ENCODE measurements around the gene TATDN2.

TATDN2 gene

DNA sequence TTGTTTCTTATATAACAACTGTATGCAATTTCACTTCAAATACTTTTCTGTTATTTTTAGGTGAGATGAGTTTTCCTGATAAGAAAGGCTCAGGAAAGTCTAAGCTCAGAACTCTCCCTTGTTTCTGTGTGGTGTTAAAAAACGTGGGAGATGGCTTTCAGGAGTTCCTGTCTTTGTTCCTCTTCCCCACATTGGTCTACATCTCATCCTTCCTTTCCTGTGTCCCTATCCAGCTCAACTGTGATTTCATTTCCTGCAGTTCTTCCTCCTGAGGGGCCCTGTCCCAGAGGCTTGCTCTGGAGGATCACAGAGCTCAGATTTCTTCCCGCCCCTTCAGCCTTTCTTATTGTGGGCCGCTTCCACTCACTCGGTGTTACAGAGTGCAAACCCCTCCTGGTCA lies 61.5 kb downstream of the TATDN2 start:
- H3K27ac ChIP-seq, result peak overlapping the region; percentile 25
- POLR2A ChIA-PET (ENCODE audit: low non-redundant PET), result no interaction called here
- no peak for DNase-seq (ENCODE audit: low spot score)
- CTCF ChIA-PET, result no interaction called here
- TF ChIP-seq, protein P1, sequence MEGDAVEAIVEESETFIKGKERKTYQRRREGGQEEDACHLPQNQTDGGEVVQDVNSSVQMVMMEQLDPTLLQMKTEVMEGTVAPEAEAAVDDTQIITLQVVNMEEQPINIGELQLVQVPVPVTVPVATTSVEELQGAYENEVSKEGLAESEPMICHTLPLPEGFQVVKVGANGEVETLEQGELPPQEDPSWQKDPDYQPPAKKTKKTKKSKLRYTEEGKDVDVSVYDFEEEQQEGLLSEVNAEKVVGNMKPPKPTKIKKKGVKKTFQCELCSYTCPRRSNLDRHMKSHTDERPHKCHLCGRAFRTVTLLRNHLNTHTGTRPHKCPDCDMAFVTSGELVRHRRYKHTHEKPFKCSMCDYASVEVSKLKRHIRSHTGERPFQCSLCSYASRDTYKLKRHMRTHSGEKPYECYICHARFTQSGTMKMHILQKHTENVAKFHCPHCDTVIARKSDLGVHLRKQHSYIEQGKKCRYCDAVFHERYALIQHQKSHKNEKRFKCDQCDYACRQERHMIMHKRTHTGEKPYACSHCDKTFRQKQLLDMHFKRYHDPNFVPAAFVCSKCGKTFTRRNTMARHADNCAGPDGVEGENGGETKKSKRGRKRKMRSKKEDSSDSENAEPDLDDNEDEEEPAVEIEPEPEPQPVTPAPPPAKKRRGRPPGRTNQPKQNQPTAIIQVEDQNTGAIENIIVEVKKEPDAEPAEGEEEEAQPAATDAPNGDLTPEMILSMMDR (conservative IDR thresholded peaks at IDR 0.05; ENCODE audit: low read depth), result no peak

DNA sequence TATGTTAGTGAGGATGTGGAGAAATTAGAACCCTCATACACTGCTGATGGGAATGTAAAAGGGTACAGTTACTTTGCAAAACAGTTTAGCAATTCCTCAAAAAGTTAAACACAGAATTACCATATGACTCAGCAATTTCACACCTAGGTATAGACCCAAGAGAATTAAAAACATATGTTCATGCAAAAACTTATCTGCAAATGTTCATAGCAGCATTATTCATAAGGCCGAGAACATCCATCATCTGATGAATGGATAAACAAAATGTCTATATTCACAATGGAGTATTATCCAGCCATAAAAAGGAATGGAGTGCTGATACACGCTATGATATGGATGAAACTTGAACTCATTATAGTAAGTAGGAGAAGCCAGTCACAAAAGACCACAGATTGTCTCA lies 62.3 kb downstream of the TATDN2 start:
- no peak overlapping the region for H3K27ac ChIP-seq
- ChIA-PET POLR2A (ENCODE audit: low non-redundant PET) (no interaction called here), CTCF (no interaction called here)
- TF ChIP-seq, protein P1 (conservative IDR thresholded peaks at IDR 0.05; ENCODE audit: low read depth), result no peak
- no peak for DNase-seq (ENCODE audit: low spot score)

DNA sequence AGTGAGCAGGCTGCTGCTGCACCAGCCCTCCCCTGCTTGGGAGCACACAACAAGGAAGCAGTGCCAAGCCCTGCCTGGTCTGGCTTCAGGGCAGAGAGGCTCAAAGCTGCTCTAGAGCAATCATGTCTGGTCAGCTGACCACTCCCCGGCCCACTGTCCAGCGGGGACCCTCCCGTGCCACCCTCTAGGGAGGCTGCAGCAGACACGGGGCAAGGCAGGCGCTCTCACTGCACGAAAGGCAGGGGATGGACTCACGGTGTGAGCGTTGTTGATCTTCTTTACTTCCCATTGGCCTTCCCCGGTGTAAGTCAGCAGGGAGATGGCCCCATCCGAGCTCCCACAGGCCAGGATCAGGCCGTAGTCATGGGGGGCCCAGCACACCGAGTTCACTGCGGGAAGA lies 63.5 kb downstream of the TATDN2 start:
- ChIA-PET CTCF (no interaction called here), POLR2A (ENCODE audit: low non-redundant PET) (no interaction called here)
- DNase-seq (ENCODE audit: low spot score), result no peak
- H3K27ac ChIP-seq, result no peak overlapping the region
- TF ChIP-seq, protein P1 (conservative IDR thresholded peaks at IDR 0.05; ENCODE audit: low read depth), result no peak

DNA sequence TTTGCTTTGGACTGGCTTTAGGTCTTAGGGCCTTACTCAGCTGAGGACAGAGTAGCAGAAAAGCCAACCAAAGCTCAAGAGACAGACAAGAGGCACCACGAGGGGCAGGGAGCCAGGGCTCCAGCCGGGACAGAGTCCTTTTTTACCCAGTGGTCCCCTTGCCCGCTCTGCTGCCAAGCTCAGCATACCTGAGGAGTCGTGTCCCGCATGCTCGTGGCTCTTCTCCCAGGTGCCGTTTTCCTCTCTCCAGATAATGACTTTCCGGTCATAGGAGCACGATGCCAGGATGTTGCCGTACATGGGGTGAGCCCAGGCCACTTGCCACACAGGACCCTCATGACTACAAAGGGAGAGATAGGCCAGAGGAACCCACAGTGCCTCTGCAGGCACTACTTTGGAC lies 64.1 kb downstream of the TATDN2 start:
- peak overlapping the region; percentile 10; the same call in 1 of the 2 replicates for H3K27ac ChIP-seq
- POLR2A ChIA-PET (ENCODE audit: low non-redundant PET), result no interaction called here
- TF ChIP-seq, protein P1 (conservative IDR thresholded peaks at IDR 0.05; ENCODE audit: low read depth), result no peak
- CTCF ChIA-PET, result no interaction called here
- no peak for DNase-seq (ENCODE audit: low spot score)

GRCh38 chr3:10312861-10313260 lies 64.6 kb downstream of the TATDN2 start:
- TF ChIP-seq, protein P1 (conservative IDR thresholded peaks at IDR 0.05; ENCODE audit: low read depth), result no peak
- ChIA-PET POLR2A (ENCODE audit: low non-redundant PET) (no interaction called here), CTCF (no interaction called here)
- no peak for DNase-seq (ENCODE audit: low spot score)
- H3K27ac ChIP-seq, result peak overlapping the region; percentile 10; the same call in 1 of the 2 replicates

DNA sequence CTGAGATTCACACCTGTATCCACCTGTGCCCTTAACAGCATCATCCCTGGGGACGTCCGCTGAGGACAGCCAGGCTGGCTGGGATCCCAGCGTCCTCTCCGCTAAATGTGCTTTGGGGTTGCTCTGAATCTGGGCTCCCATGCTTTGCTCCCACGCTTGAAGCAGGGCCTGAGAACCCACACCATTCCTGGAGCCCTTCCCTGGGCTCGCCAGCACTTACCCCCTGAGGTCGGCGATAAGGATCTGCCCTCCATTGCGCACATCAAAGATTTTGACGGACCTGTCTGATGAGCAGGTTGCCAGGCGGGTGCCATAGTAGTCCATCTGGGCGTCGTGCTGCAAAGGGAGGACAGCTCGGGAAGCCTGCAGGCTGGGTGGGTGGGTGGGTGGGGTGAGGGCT lies 66.8 kb downstream of the TATDN2 start:
- no peak for DNase-seq (ENCODE audit: low spot score)
- TF ChIP-seq, protein P1 (conservative IDR thresholded peaks at IDR 0.05; ENCODE audit: low read depth), result no peak
- ChIA-PET POLR2A (ENCODE audit: low non-redundant PET) (no interaction called here), CTCF (no interaction called here)
- H3K27ac ChIP-seq, result no peak overlapping the region

GRCh38 chr3:10315771-10316344 lies 67.6 kb downstream of the TATDN2 start:
- no peak for DNase-seq (ENCODE audit: low spot score)
- TF ChIP-seq, protein P1 (conservative IDR thresholded peaks at IDR 0.05; ENCODE audit: low read depth), result no peak
- ChIA-PET POLR2A (ENCODE audit: low non-redundant PET) (no interaction called here), CTCF (no interaction called here)
- no peak overlapping the region for H3K27ac ChIP-seq

All from RWPE1 (cell line).